ENCODE measurements around the gene SPEM2.

GRCh38 chr17:7383742-7384488, 41.5 kb upstream of the SPEM2 start:
- TF ChIP-seq, protein P1, sequence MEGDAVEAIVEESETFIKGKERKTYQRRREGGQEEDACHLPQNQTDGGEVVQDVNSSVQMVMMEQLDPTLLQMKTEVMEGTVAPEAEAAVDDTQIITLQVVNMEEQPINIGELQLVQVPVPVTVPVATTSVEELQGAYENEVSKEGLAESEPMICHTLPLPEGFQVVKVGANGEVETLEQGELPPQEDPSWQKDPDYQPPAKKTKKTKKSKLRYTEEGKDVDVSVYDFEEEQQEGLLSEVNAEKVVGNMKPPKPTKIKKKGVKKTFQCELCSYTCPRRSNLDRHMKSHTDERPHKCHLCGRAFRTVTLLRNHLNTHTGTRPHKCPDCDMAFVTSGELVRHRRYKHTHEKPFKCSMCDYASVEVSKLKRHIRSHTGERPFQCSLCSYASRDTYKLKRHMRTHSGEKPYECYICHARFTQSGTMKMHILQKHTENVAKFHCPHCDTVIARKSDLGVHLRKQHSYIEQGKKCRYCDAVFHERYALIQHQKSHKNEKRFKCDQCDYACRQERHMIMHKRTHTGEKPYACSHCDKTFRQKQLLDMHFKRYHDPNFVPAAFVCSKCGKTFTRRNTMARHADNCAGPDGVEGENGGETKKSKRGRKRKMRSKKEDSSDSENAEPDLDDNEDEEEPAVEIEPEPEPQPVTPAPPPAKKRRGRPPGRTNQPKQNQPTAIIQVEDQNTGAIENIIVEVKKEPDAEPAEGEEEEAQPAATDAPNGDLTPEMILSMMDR (IDR thresholded peaks at IDR 0.05): no peak
- no peak for TF ChIP-seq POLR2A (IDR thresholded peaks at IDR 0.05)

Data from thyroid gland (tissue), 4 donors.